BJ (cell line): ENCODE data around the gene SLC16A4. TPM values are rescaled to one million over a fixed set of nuclear protein-coding genes. Genes with fewer than 3 reads are reported as not detected.
"Not testable (repeated sequence)": the region's sequence is repeated elsewhere in the genome, so short reads cannot be mapped to it uniquely, and the experiment has no call there.

Source experiments
- CTCF ChIA-PET: fragments of 350-600 bp; formaldehyde crosslinking; extraction: SDS; loops from one replicate; lab custom pipeline; 2021; ENCODE audit warnings: antibody characterized with exemption, inconsistent platforms; lab: Yijun Ruan, JAX
- POLR2A ChIA-PET: fragments of 300-600 bp; sonication (Branson Sonifier 250); formaldehyde crosslinking; extraction: SDS; loops from one replicate; lab custom pipeline; 2021; ENCODE audit warnings: antibody characterized with exemption; lab: Charles Lee
- DNase-seq: peaks from one replicate; pipeline ENCODE4 v3.0.0-alpha.2; 2011; ENCODE audit warnings: low read depth
- H3K27me3 ChIP-seq: 2 replicates; pipeline ENCODE4 v1.6.0; 2011; ENCODE audit warnings: low read length; ENCODE audit not compliant: control insufficient read depth, insufficient read depth
- H3K36me3 ChIP-seq: 2 replicates; pipeline ENCODE4 v1.5.1; 2011; ENCODE audit warnings: low read length; ENCODE audit not compliant: control insufficient read depth, insufficient read depth
- H3K4me3 ChIP-seq: 2 replicates; pipeline ENCODE4 v1.5.1; 2011; ENCODE audit warnings: low read depth, mild to moderate bottlenecking, control low read depth, low read length
- CTCF ChIP-seq: IDR thresholded peaks from 2 replicates; pipeline ENCODE4 v1.5.1; 2011; ENCODE audit warnings: low read depth, mild to moderate bottlenecking, control low read depth, inconsistent platforms, low read length, moderate library complexity; ENCODE audit not compliant: insufficient read depth
- polyA plus RNA-seq: library from polyadenylated mRNA; depleted of rRNA; stranded (reverse); fragments of >200 nt; gene quantifications from 2 replicates; pipeline ENCODE4 v1.2.3, GENCODE V29; 2011

SLC16A4 gene
- polyA plus RNA-seq, 1 experiment: 20.8 TPM

GRCh38 chr1:110409316-110409715, 18.5 kb upstream of the SLC16A4 start:
- POLR2A ChIA-PET: no interaction called here
- no peak for TF ChIP-seq CTCF
- Histone ChIP-seq H3K4me3 (no peak overlapping the region), H3K36me3 (no peaks in the 10 kb centered on the region), H3K27me3 (no peaks in the 10 kb centered on the region)
- CTCF ChIA-PET: interaction anchor here (0.8 to 12.8 kb wide), 10 partner anchors 12 to 206 kb away, joined by 4 to 296 read pairs (median 14); partner anchors contain the start of genes KCNC4, PROK1 and RBM15
- DNase-seq: no peak

- ChIA-PET POLR2A (interaction anchor here (0.6 kb wide), 1 partner anchor 17 kb away, joined by 3 read pairs; no protein-coding TSS in a partner anchor), CTCF (interaction anchor here (0.8 to 12.8 kb wide), 12 partner anchors 11 to 208 kb away, joined by 4 to 296 read pairs (median 10); partner anchors contain the start of genes KCNC4, PROK1 and RBM15)
- no peak for DNase-seq
- Histone ChIP-seq H3K27me3 (no peaks in the 10 kb centered on the region), H3K4me3 (no peak overlapping the region), H3K36me3 (peaks cover 1% of the 10 kb centered on the region; the same call in 1 of the 2 replicates)
- TF ChIP-seq CTCF: no peak
These were observed 17.7 kb upstream of the SLC16A4 start for GRCh38 chr1:110408488-110408887.

DNA sequence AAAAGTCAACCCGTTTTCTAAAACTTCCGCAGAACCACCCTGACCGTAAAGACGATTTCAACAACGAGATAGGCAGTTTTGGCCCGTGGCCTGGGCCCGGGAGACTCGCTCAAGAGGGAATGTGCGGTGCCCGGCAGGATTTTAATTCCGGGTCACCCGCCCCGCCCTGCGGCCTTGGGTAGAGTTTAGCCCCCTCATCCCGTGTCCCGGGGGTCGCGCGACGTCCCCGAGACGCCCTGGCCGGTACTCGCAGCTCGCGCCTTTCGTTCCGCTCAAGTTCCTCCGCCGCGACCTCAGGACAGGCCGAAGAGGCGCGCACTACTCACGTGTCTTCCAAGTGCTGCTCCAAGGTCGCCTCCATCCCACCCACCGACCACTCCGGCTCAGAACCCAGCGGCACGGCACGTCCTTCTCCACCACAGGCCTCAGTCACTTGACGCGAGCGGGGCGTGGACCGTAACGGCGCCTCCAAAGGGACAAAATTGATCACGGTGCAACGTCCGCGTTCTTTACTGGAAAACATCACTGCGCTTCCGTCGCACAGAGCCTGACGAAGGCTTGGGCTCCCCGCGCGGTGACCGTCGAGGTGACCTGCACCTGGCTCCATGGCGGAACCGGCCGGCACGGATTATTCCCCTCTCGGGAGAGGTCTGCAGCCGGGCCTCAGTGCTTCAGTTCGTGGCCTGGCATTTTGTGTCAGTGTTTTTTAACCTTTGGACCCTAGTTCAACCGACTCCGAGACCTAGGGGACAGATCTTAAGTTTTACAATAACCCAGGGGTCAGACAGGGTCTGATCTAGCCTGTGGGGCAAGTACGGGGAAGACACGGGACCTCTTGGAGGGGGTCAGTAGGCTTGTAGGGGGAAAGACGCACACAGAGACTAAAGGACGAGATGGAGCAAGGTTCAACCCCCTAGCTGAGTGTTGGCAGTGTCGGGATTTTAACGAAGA, 16.7 kb upstream of the SLC16A4 start, which contains the start of gene LAMTOR5:
Gene LAMTOR5, minus strand, starts transcription at position 435 of the 951 bp plus-strand sequence. Its CDS starts 74 bp downstream, at position 361.
- Histone ChIP-seq H3K36me3 (peaks cover 2% of the 10 kb centered on the region; the same call in 1 of the 2 replicates), H3K4me3 (peak within 1 kb of the TSS; percentile 99), H3K27me3 (no peaks in the 10 kb centered on the region)
- DNase-seq: peak; percentile 68
- TF ChIP-seq CTCF: no peak
- ChIA-PET CTCF (interaction anchor here (0.9 to 12.8 kb wide), 13 partner anchors 10 to 207 kb away, joined by 3 to 296 read pairs (median 9); partner anchors contain the start of genes KCNC4, PROK1 and RBM15), POLR2A (no interaction called here)

DNA sequence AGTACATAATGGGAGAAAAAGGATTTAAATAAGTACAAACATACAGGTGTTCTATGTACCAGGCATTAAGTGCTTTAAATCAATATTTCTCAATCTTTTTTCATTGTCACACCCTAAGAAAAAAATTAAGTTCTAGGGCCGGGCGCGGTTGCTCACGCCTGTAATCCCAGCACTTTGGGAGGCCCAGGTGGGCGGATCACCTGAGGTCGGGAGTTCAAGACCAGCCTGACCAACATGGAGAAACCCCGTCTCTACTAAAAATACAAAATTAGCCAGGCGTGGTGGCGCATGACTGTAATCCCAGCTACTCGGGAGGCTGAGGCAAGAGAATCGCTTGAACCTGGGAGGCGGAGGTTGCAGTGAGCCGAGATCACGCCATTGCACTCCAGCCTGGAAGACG, 15.6 kb upstream of the SLC16A4 start:
- POLR2A ChIA-PET, H3K36me3 ChIP-seq: not testable (repeated sequence)

GRCh38 chr1:110404401-110404800, 13.6 kb upstream of the SLC16A4 start:
- POLR2A ChIA-PET: interaction anchor here (0.6 kb wide), 1 partner anchor 241 kb away, joined by 3 read pairs; no protein-coding TSS in a partner anchor
- H3K27me3 ChIP-seq: no peaks in the 10 kb centered on the region
- CTCF ChIA-PET: interaction anchor here (0.6 to 1.6 kb wide), 3 partner anchors 15 to 201 kb away, joined by 3 to 4 read pairs (median 3); no protein-coding TSS in a partner anchor
- no peak overlapping the region for H3K4me3 ChIP-seq
- peaks cover 7% of the 10 kb centered on the region for H3K36me3 ChIP-seq
- DNase-seq: no peak
- TF ChIP-seq CTCF: no peak

More for the DNA sequence above, 15.6 kb upstream of the SLC16A4 start:
- DNase-seq, H3K27me3 ChIP-seq: not testable (repeated sequence)
- H3K4me3 ChIP-seq: peak overlapping the region; percentile 99
- CTCF ChIA-PET: interaction anchor here (1.3 to 3.4 kb wide), 5 partner anchors 13 to 203 kb away, joined by 3 to 25 read pairs (median 5); partner anchors contain the start of gene KCNC4
